ENCODE measurements around the gene PHACTR3. TPM values are rescaled to one million over a fixed set of nuclear protein-coding genes. Genes with fewer than 3 reads are reported as not detected.

The PHACTR3 gene
- total RNA-seq, 1 experiment from 2014 or later: not detected

DNA sequence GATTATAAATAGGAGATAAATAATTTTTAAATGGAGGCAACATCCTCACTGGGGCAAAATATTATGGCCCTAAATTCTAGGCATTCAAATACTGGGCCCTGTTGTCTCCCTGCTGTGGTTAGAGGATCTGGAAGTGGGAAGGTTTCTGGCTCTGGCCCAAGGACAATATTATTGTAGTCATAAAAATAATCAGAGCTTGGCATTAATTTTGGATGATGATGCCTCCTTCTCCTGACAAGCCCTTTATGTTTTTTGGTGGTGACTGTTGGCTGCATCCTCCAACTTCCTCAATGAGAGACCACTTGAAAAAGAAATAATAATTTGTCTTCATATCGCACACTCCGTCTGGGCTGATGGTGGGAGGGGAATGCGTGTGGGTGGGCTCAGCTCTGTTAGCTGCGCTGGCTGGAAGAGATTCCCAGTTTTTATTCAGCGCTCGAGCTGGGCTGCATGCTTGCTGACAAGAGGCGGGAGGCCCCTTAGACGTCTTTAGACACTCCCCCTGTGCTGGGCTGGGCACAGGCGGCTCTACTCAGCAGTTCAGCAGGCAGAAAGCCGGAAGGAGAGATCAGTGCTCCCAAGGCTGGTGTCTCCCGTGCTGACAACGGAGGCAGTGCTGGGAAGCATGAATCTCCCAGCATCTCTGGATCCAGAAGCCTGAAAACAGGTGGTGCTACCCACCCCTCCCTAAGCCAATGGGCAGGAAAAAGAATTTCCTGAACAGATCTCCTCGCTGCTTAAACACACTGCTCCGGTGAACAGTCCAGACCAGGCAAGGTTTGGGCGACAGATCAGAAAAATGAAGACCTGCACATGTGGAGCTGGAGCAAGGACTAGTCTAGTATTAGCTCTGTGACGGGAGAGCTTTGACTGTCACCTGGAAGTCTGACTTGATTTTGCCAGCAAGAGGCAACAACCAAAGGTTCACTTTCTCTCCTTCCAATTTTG lies 231.4 kb downstream of the PHACTR3 start:
- no peak overlapping the region for H2AFZ ChIP-seq (ENCODE audit: low read depth, low read length, poor library complexity, severe bottlenecking)
- no peaks in the 10 kb centered on the region for H3K9me2 ChIP-seq (ENCODE audit: insufficient read depth)
- TF ChIP-seq EGR1 (IDR thresholded peaks at IDR 0.05; ENCODE audit: low read depth) (no peak), POLR2A (IDR thresholded peaks at IDR 0.05; ENCODE audit: borderline replicate concordance, extremely low read depth, insufficient read depth, insufficient read length) (no peak), EZH2phosphoT487 (IDR thresholded peaks at IDR 0.05; ENCODE audit: borderline replicate concordance) (no peak), SIN3A (IDR thresholded peaks at IDR 0.05; ENCODE audit: low read depth) (no peak), SP1 (IDR thresholded peaks at IDR 0.05; ENCODE audit: low read depth) (no peak), YY1 (IDR thresholded peaks at IDR 0.05; ENCODE audit: extremely low read depth, insufficient replicate concordance, low read depth, low read length) (no peak), ZNF274 (IDR thresholded peaks at IDR 0.05; ENCODE audit: low read depth, low read length) (no peak), SRF (IDR thresholded peaks at IDR 0.05; ENCODE audit: low read depth) (no peak)
- TF ChIP-seq, protein P1, sequence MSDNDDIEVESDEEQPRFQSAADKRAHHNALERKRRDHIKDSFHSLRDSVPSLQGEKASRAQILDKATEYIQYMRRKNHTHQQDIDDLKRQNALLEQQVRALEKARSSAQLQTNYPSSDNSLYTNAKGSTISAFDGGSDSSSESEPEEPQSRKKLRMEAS (IDR thresholded peaks at IDR 0.05): no peak
- H3K79me2 ChIP-seq (ENCODE audit: insufficient read depth, low read length): no peaks in the 10 kb centered on the region
- DNase-seq (ENCODE audit: low read depth, low spot score): no peak
- peaks cover 57% of the 10 kb centered on the region for H3K27me3 ChIP-seq (ENCODE audit: insufficient read depth, low read length)
- no peak overlapping the region for H3K27ac ChIP-seq (ENCODE audit: low read depth, low read length)
- H3K4me3 ChIP-seq (replicated peaks in 1 of 2; ENCODE audit: low read depth in 1 of 2, low read length in 2 of 2): no peak overlapping the region
- no peaks in the 10 kb centered on the region for H3K36me3 ChIP-seq (ENCODE audit: control insufficient read depth in 1 of 2, insufficient read depth in 2 of 2, low read length in 2 of 2)
- ChIA-PET RAD21 (ENCODE audit: low non-redundant PET in 1 of 2, low total read pairs in 2 of 2, uncharacterized antibody in 2 of 2, unreplicated experiment in 2 of 2) (no interaction called here), POLR2A (no interaction called here), CTCF (no interaction called here)
- no peaks in the 10 kb centered on the region; a peak in 1 of 4 replicates for H3K4me1 ChIP-seq (ENCODE audit: control insufficient read depth in 1 of 2, insufficient read depth in 2 of 2, low read length in 2 of 2)
- intact Hi-C loops (cut with micrococcal nuclease): no loop called here
- no peak for ATAC-seq
- no peaks in the 10 kb centered on the region for H3K9me3 ChIP-seq (ENCODE audit: control insufficient read depth in 1 of 2, insufficient read depth in 1 of 2, low read depth in 1 of 2, low read length in 2 of 2)
- no peaks in the 10 kb centered on the region for H4K20me1 ChIP-seq (ENCODE audit: insufficient read depth)
- no TSS peak for BruUV-seq (replicated peaks)
- no peak overlapping the region for H3K4me2 ChIP-seq (ENCODE audit: low read length)
- no peak overlapping the region for H3K9ac ChIP-seq (ENCODE audit: low read length)

DNA sequence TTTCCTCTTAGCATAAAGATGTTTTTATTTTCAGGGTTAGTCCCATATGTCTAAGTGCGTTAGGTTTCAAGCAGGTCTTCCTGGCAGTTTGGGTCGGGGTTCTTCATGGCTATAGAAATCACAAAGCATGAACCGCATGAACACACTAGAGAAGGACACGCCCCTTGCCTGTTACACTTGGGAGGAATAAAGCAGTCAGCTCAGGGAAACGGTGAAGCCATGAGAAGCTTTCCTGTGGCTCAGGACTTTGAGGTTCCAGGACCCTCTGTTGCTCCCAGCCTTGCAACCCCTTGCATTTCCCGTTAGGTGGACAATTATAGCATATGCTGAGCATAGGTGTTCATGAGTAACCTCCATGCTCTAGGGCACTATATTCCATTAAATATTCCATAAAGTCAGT lies 232.4 kb downstream of the PHACTR3 start:
- Histone ChIP-seq H3K36me3 (ENCODE audit: control insufficient read depth in 1 of 2, insufficient read depth in 2 of 2, low read length in 2 of 2) (no peaks in the 10 kb centered on the region), H3K79me2 (ENCODE audit: insufficient read depth, low read length) (no peaks in the 10 kb centered on the region), H3K9me3 (ENCODE audit: control insufficient read depth in 1 of 2, insufficient read depth in 1 of 2, low read depth in 1 of 2, low read length in 2 of 2) (no peaks in the 10 kb centered on the region), H3K9ac (ENCODE audit: low read length) (no peak overlapping the region), H3K4me3 (replicated peaks in 1 of 2; ENCODE audit: low read depth in 1 of 2, low read length in 2 of 2) (no peak overlapping the region), H3K4me2 (ENCODE audit: low read length) (no peak overlapping the region), H4K20me1 (ENCODE audit: insufficient read depth) (no peaks in the 10 kb centered on the region), H3K4me1 (ENCODE audit: control insufficient read depth in 1 of 2, insufficient read depth in 2 of 2, low read length in 2 of 2) (no peaks in the 10 kb centered on the region), H3K9me2 (ENCODE audit: insufficient read depth) (no peaks in the 10 kb centered on the region), H3K27ac (ENCODE audit: low read depth, low read length) (no peak overlapping the region), H3K27me3 (ENCODE audit: insufficient read depth, low read length) (peaks cover 68% of the 10 kb centered on the region), H2AFZ (ENCODE audit: low read depth, low read length, poor library complexity, severe bottlenecking) (no peak overlapping the region)
- ChIA-PET POLR2A (no interaction called here), CTCF (no interaction called here), RAD21 (ENCODE audit: low non-redundant PET in 1 of 2, low total read pairs in 2 of 2, uncharacterized antibody in 2 of 2, unreplicated experiment in 2 of 2) (no interaction called here)
- no peak for ATAC-seq
- intact Hi-C loops (cut with micrococcal nuclease): no loop called here
- no TSS peak for BruUV-seq (replicated peaks)
- no peak for DNase-seq (ENCODE audit: low read depth, low spot score)
- TF ChIP-seq SRF (IDR thresholded peaks at IDR 0.05; ENCODE audit: low read depth): no peak

All from HCT116 (cell line).